Lung (tissue), 12 donors: Measurements from ENCODE around the gene KIAA1191. TPM values are rescaled to one million over a fixed set of nuclear protein-coding genes. Genes with fewer than 3 reads are reported as not detected.
"Not testable (repeated sequence)": the region's sequence is repeated elsewhere in the genome, so short reads cannot be mapped to it uniquely, and the experiment has no call there.

Experiments used
- ATAC-seq: fragments of 200-7000 bp; cut with Tn5 transposase; one replicate; pipeline ENCODE4 v1.9.1; 2020; ENCODE audit warnings: moderate number of reproducible peaks; ENCODE audit not compliant: insufficient read depth, low FRiP score
- DNase-seq, 3 donors: peaks; one replicate each; pipeline ENCODE4 v3.0.0-alpha.2; 2013 to 2017
- H3K27ac ChIP-seq, 2 donors: one replicate each; pipeline ENCODE4 v1.5.1; 2013; ENCODE audit warnings: mild to moderate bottlenecking in 2 of 2, moderate library complexity in 2 of 2, control low read depth in 1 of 2, inconsistent platforms in 1 of 2, low read depth in 1 of 2, low read length in 1 of 2
- H3K27me3 ChIP-seq, 3 donors: one replicate each; pipeline ENCODE4 v1.5.1; 2013; ENCODE audit warnings: low read length in 2 of 3; ENCODE audit not compliant: control insufficient read depth in 3 of 3, insufficient read depth in 3 of 3
- H3K36me3 ChIP-seq, 4 donors: one replicate each; pipeline ENCODE4 v1.5.1; 2013; ENCODE audit warnings: low read length in 4 of 4, mild to moderate bottlenecking in 1 of 4, moderate library complexity in 1 of 4; ENCODE audit not compliant: control insufficient read depth in 4 of 4, insufficient read depth in 4 of 4
- H3K4me1 ChIP-seq, 5 donors: one replicate each; pipeline ENCODE4 v1.5.1; 2013; ENCODE audit warnings: low read length in 5 of 5, mild to moderate bottlenecking in 2 of 5, moderate library complexity in 1 of 5; ENCODE audit not compliant: control insufficient read depth in 5 of 5, insufficient read depth in 5 of 5
- H3K4me3 ChIP-seq: one replicate; pipeline ENCODE4 v1.5.1; 2013; ENCODE audit warnings: mild to moderate bottlenecking, control low read depth, moderate library complexity
- H3K9ac ChIP-seq, 2 donors: one replicate each; pipeline ENCODE4 v1.5.1; 2013; ENCODE audit warnings: low read length in 2 of 2, control low read depth in 1 of 2; ENCODE audit not compliant: insufficient read depth in 1 of 2
- H3K9me3 ChIP-seq, 4 donors: one replicate each; pipeline ENCODE4 v1.5.1; 2013; ENCODE audit warnings: low read length in 3 of 4, mild to moderate bottlenecking in 1 of 4, moderate library complexity in 1 of 4; ENCODE audit not compliant: control insufficient read depth in 4 of 4, insufficient read depth in 3 of 4
- WGBS, 2 donors: extraction: QIAGEN DNeasy Blood & Tissue Kit; methylation state at CpG; one replicate each; pipeline ENCODE4 v1.1.7; 2013; 5-methylcytosine and 5-hydroxymethylcytosine counted together
- polyA plus RNA-seq, 2 donors: library from polyadenylated mRNA; stranded (reverse); fragments of 200-250 nt; gene quantifications; one replicate each; pipeline ENCODE4 v1.2.1, GENCODE V29; 2013
- total RNA-seq, 2 donors: library from RNA; depleted of rRNA in 1 of 2; stranded (reverse); fragments of >200 nt in 1 of 2; gene quantifications; one replicate each; pipeline ENCODE4 v1.2.1, GENCODE V29; 2014 to 2021
- TF ChIP-seq, protein P1 (sequence below): IDR thresholded peaks from 2 replicates; pipeline ENCODE4 v1.5.1; 2012; ENCODE audit warnings: mild to moderate bottlenecking; ENCODE audit errors: control extremely low read depth, extremely low read depth
- donor health status: control.
- donor health status: control.
- donor health status: Bipolar disorder and iron deficiency.
- donor health status: healthy.
- donor health status: DM: yes; HTN: yes; CAD: no.

KIAA1191 gene
- total and polyA plus RNA-seq, 4 donors: 41.0 to 78.1 (median 61.8) TPM

DNA sequence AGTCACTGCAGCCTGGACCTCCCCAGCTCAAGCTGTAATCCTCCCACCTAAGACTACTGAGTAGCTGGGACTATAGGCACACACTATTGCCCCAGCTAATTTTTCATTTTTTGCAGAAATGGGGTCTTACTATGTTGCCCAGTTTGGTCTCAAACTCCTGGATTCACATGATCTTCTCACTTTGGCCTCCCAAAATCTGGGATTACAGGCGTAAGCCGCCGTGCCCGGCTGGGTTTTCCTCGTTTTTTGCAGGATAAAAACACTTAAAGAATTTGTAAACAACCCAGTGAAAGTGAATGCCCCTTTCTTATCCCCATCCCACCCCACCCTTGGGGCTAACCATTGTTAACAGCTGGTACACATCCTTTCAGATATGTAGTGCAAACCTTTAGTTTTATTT lies 47.0 kb upstream of the KIAA1191 start:
- Histone ChIP-seq H3K4me1 (peaks cover 0 to 8% (median 0%) of the 10 kb centered on the region in 5 donors), H3K9ac (no peak overlapping the region), H3K4me3 (no peak overlapping the region), H3K36me3 (peaks cover 0 to 24% (median 6%) of the 10 kb centered on the region in 4 donors), H3K27me3 (no peaks in the 10 kb centered on the region), H3K9me3 (no peaks in the 10 kb centered on the region), H3K27ac (no peak overlapping the region)
- WGBS, 2 donors: 86 to 91% methylated on average over 5 of the region's 5 CpGs
- ATAC-seq: no peak
- no peak for DNase-seq
- TF ChIP-seq, protein P1, sequence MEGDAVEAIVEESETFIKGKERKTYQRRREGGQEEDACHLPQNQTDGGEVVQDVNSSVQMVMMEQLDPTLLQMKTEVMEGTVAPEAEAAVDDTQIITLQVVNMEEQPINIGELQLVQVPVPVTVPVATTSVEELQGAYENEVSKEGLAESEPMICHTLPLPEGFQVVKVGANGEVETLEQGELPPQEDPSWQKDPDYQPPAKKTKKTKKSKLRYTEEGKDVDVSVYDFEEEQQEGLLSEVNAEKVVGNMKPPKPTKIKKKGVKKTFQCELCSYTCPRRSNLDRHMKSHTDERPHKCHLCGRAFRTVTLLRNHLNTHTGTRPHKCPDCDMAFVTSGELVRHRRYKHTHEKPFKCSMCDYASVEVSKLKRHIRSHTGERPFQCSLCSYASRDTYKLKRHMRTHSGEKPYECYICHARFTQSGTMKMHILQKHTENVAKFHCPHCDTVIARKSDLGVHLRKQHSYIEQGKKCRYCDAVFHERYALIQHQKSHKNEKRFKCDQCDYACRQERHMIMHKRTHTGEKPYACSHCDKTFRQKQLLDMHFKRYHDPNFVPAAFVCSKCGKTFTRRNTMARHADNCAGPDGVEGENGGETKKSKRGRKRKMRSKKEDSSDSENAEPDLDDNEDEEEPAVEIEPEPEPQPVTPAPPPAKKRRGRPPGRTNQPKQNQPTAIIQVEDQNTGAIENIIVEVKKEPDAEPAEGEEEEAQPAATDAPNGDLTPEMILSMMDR: no peak

GRCh38 chr5:176408252-176408573 lies 46.6 kb upstream of the KIAA1191 start:
- H3K9me3 ChIP-seq, H3K4me3 ChIP-seq, DNase-seq, H3K27me3 ChIP-seq, H3K9ac ChIP-seq, H3K27ac ChIP-seq, ATAC-seq, H3K4me1 ChIP-seq: not testable (repeated sequence)
- H3K36me3 ChIP-seq: peaks cover 0 to 24% (median 6%) of the 10 kb centered on the region in 4 donors
- WGBS, 2 donors: 94% methylated on average over 10 of the region's 10 CpGs

DNA sequence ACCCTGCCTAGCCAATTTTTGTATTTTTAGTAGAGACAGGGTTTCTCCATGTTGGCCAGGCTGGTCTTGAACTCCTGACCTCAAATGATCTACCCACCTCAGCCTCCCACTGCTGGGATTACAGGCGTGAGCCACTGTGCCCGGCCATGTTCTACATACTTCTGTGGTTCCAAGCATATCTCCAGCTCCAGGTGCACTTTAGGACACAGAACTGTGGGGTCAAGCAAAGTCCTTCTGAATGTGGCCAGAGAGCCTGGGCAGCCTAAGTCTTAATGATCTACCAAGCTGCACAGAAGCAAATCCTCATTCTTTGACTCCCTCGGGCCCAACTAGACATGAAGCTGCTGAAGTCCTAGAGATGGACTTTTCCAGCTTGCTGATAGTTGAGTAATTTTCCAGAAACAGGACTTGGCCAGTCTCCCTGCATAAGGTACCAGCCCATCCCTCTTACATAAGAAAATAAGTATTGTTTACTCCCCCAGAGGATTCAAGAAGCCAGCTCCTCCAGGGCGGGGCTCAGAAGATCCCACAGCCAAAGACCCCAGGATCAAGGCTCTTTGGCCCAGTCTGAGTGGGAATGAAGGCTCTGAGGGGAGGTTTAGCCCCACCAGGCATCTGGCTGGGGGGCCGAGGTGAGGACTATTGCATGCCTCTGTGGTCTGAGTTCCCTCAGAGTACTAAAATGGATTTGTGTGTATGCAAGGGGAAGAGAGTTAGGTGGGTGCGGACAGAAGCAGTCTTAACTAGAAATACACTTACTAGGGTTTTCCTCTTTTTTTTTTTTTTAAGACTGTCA lies 46.1 kb upstream of the KIAA1191 start:
- Histone ChIP-seq H3K4me1 (peaks cover 0 to 8% (median 0%) of the 10 kb centered on the region in 5 donors), H3K36me3 (peaks cover 0 to 24% (median 6%) of the 10 kb centered on the region in 4 donors)
- DNase-seq: peak in 1 of 3 donors; percentile 4

DNA sequence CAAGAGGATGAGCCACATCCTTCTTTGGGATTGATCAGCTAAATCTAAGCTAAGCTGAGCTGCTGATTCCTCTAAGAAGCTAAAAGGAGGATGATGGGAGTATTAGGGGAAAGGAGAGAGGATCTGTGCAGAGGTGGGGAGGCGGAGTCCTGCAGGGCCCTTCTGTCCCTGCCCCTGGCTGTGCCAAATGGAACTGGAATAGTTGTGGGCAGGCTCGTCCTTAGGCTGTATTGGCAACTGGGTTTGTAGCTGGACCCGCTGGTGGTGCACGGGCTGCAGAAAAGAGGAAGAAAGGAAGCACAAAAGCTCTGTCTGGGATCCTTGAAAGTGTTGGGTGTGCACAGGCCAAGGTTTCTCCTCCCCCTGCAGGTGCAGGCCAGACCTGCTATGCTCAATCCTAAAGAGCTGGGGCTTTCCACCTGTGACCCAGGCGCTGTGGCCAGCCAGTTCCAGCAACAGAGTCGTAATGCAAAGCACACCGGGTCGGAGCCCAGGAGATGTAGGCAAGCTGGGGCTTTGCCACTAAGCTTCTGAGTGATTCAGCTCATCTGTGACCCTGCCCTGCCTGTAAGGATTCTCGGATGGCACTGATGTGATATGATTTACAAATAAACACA lies 45.0 kb upstream of the KIAA1191 start:
- no peak overlapping the region for H3K9ac ChIP-seq

More for the DNA sequence above, 46.1 kb upstream of the KIAA1191 start:
- TF ChIP-seq, protein P1: no peak
- no peaks in the 10 kb centered on the region for H3K9me3 ChIP-seq
- WGBS, 2 donors: 94 to 99% methylated on average over 6 of the region's 6 CpGs
- ATAC-seq: no peak
- no peak overlapping the region for H3K4me3 ChIP-seq
- no peaks in the 10 kb centered on the region for H3K27me3 ChIP-seq
- H3K9ac ChIP-seq: no peak overlapping the region
- H3K27ac ChIP-seq: no peak overlapping the region

More for the DNA sequence above, 45.0 kb upstream of the KIAA1191 start:
- WGBS, 2 donors: 91 to 94% methylated on average over 9 of the region's 9 CpGs
- no peak for ATAC-seq
- peak in 1 of 3 donors; percentile 5 for DNase-seq
- TF ChIP-seq, protein P1: no peak
- H3K9me3 ChIP-seq: no peaks in the 10 kb centered on the region
- no peak overlapping the region for H3K27ac ChIP-seq
- no peak overlapping the region for H3K4me3 ChIP-seq
- peaks cover 0 to 8% (median 0%) of the 10 kb centered on the region in 5 donors for H3K4me1 ChIP-seq
- H3K27me3 ChIP-seq: no peaks in the 10 kb centered on the region
- H3K36me3 ChIP-seq: peaks cover 0 to 24% (median 6%) of the 10 kb centered on the region in 4 donors
